ENCODE data around the gene CTDSP2. TPM values are rescaled to one million over a fixed set of nuclear protein-coding genes. Genes with fewer than 3 reads are reported as not detected.

CTDSP2 gene
- total RNA-seq, 1 donor from 2014 or later = 71.2 TPM

GRCh38 chr12:57826966-57827365, 19.6 kb downstream of the CTDSP2 start:
- H3K36me3 ChIP-seq (ENCODE audit: control insufficient read depth, insufficient read depth, low read length) = peaks cover 16% of the 10 kb centered on the region
- DNase-seq (ENCODE audit: low read depth) = no peak
- no peaks in the 10 kb centered on the region for H3K27me3 ChIP-seq (ENCODE audit: control insufficient read depth, insufficient read depth, low read length)
- no peak overlapping the region for H3K4me3 ChIP-seq (ENCODE audit: low read depth, low read length)
- TF ChIP-seq CTCF (IDR thresholded peaks at IDR 0.05; ENCODE audit: insufficient read depth, low read length, poor library complexity, severe bottlenecking) = no peak

- Histone ChIP-seq H3K4me3 (ENCODE audit: low read depth, low read length) (no peak overlapping the region), H3K27me3 (ENCODE audit: control insufficient read depth, insufficient read depth, low read length) (no peaks in the 10 kb centered on the region), H3K36me3 (ENCODE audit: control insufficient read depth, insufficient read depth, low read length) (peaks cover 16% of the 10 kb centered on the region)
- DNase-seq (ENCODE audit: low read depth) = no peak
- TF ChIP-seq CTCF (IDR thresholded peaks at IDR 0.05; ENCODE audit: insufficient read depth, low read length, poor library complexity, severe bottlenecking) = no peak
Observed at GRCh38 chr12:57826400-57826799, 20.1 kb downstream of the CTDSP2 start.

- no peaks in the 10 kb centered on the region for H3K27me3 ChIP-seq (ENCODE audit: control insufficient read depth, insufficient read depth, low read length)
- no peak for DNase-seq (ENCODE audit: low read depth)
- TF ChIP-seq CTCF (IDR thresholded peaks at IDR 0.05; ENCODE audit: insufficient read depth, low read length, poor library complexity, severe bottlenecking) = no peak
- peaks cover 16% of the 10 kb centered on the region for H3K36me3 ChIP-seq (ENCODE audit: control insufficient read depth, insufficient read depth, low read length)
- no peak overlapping the region for H3K4me3 ChIP-seq (ENCODE audit: low read depth, low read length)
Observed at GRCh38 chr12:57825451-57825850, 21.1 kb downstream of the CTDSP2 start.

GRCh38 chr12:57823908-57824640, 22.5 kb downstream of the CTDSP2 start:
- Histone ChIP-seq H3K27me3 (ENCODE audit: control insufficient read depth, insufficient read depth, low read length) (no peaks in the 10 kb centered on the region), H3K36me3 (ENCODE audit: control insufficient read depth, insufficient read depth, low read length) (peaks cover 15% of the 10 kb centered on the region), H3K4me3 (ENCODE audit: low read depth, low read length) (no peak overlapping the region)
- DNase-seq (ENCODE audit: low read depth) = no peak
- TF ChIP-seq CTCF (IDR thresholded peaks at IDR 0.05; ENCODE audit: insufficient read depth, low read length, poor library complexity, severe bottlenecking) = no peak

- Histone ChIP-seq H3K4me3 (ENCODE audit: low read depth, low read length) (no peak overlapping the region), H3K36me3 (ENCODE audit: control insufficient read depth, insufficient read depth, low read length) (peaks cover 16% of the 10 kb centered on the region), H3K27me3 (ENCODE audit: control insufficient read depth, insufficient read depth, low read length) (no peaks in the 10 kb centered on the region)
- DNase-seq (ENCODE audit: low read depth) = no peak
- no peak for TF ChIP-seq CTCF (IDR thresholded peaks at IDR 0.05; ENCODE audit: insufficient read depth, low read length, poor library complexity, severe bottlenecking)
Observed at GRCh38 chr12:57823131-57823907, 23.2 kb downstream of the CTDSP2 start.

Data from kidney epithelial cell (primary cell).